GM18861 (cell line): ENCODE data around the gene KCNA10.

Experiments
- ATAC-seq: cut with Tn5 transposase; IDR thresholded peaks from one replicate; pipeline ENCODE4 v1.9.1; 2021; ENCODE audit not compliant: unreplicated experiment

Gene KCNA10

DNA sequence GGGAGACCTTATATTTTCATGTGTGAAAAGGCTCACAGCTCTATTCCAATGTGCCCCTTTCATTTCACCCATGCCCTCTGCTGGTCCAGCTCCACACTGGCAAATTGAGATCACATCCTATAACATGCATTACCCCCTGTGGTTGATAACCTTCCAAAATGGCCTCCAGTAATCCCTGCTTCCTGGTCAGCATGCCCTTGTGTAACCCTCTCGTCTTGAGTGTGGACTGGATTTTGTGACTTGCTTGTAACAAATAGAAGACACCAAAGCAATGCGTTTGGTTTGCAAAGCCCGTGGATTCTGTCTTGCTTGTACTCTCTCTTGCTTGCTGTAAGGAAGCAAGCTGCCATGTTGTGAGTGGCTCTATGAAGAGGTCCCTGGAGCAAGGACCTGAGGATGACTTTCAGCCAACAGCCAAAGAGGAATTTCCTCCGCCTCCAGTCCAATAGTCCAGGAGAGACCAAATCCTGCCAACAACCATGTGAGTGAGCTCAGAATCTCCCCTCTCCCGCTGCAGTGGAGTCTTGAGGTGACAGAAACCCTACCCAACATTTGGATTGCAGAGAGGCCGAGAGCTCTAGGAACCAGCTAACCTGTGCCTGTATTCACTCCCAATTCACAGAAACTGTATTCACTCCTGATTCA is 17.4 kb downstream of the KCNA10 start:
- no peak for ATAC-seq

DNA sequence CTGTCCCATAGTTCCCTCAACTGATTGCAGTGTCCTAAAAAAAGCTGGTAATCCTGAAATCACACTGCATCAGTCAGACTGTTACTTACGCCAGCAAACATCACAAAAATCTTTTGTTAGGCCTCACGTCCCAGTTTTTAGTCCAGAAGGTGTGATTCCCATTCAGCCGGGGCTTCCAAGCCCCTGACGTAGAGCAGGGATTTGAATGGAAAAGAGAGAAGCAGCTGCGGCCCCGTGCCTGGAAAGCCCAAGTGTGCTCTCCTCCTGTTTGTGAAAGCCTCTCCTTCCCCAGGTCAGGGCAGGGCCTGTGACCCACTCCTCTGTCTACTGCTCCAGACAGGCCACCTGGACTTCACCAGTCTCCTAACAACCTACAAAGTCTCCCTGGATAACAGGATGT is 20.7 kb downstream of the KCNA10 start:
- no peak for ATAC-seq

DNA sequence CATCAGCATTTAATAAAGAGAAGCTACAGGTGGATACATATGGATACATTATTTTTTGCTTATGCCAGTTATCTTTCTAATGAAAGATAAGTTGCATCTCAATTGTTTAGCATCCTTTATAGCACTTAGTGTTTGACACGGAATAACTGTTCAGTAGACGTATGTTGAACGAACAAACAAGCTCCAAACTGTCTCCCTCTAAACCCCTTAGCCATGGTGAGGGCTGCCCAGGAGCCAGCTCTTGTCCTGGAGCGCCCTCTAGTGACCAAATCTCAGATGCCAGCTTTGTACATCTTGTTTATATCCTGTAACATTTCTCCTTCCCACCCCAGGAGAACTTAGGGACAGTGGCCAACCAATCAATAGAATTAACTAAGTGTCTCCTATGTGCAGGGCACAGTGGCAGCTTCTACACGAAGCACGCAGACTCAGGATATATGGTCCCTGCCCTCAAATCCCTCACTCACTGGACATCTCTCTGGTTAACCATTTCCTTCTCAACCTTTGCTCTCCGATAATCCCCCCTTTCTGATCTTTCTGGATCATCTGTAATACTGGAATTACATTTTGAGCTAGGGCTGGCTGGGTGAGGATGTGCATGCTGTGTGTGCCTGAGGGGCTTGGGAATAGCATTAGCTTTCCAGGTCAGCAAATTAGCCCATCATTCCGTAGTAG is 22.9 kb downstream of the KCNA10 start:
- no peak for ATAC-seq

DNA sequence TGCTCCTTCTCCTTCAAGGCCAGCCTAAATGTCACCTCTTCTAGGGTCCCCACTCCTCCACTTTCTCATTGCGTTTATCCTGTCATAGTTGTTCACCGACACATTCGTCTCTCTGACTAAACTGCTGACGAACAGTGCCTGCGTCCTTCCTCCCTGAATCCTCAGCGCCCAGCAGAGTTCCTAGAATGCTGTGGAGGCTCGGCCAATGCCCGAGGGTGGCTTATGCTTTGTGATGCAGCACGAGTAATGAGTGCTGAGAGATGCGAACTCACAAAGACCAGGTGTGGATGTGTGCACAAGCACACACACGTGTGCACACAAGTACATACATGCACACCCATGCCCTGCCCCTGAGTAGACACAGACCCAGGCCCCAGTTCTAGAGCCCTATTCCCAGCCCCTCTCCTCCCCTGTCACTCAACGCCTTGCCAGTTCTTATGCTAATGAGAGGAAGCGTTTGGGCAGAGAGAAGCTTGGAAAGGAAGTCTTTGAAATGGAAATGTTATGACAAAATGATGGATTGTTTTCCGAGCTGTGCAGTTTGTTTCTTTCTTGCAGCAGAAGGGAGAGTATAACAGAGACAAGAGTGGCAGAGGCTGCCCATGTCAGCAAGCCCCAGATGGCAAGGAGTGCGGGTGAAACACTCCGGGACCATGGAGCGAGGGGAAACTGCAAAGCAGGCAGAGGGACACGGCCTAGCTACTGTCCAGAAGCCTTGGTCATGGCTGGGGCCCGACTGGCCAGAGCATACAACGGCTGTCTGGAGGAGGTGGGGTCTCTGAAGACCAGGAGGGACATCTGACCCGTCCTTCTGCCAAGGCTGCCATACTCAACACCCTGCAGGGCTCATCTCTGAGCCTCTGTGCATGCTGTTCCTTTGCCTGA is 24.2 kb downstream of the KCNA10 start:
- no peak for ATAC-seq

DNA sequence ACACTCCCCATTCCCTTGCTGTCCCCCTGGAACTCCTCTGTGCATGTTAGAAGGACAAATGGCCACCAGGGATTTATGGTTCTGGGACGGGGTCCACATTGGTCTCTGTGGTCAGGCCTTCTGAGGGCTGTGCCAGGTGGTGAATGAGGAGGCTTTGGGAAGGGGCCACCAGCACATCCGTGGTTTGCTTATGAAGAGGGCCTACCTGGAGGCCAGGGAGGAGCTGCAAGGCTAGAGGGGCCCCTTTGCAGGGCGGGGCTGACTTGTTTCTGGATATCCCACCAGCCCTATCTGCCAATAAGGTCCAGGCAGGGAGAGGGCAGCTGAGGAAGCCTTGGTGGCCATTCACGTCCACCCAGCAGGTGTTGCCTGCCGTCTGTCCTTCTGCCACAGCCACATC is 24.9 kb downstream of the KCNA10 start:
- ATAC-seq = no peak

DNA sequence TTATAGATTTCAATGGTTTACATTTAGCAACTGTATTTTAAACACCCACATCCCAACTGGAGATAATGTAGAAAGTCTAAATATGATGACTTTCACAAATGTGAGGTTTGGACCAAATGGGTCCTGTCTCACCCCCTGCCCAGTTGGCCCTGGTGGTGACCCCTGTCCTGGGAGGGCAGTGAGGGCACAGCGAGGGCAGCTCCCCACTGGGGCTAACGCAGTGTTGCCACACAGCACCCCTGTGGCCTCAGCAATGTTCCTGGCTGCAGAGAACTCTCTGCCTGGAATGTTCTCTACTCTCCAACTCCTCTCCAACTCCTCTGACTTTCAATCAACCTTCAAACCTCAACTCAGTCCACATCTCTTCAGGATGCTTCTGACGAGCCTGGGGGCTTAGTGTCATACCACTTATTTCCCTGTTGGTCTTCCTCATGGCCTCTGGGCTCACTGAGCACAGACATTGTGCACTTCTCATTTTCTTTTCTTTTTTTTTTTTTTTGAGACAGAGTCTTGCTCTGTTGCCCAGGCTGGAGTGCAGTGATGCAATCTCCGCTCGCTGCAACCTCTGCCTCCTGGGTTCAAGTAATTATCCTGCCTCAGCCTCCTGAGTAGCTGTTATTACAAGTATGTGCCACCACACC is 25.8 kb downstream of the KCNA10 start:
- ATAC-seq = no peak

DNA sequence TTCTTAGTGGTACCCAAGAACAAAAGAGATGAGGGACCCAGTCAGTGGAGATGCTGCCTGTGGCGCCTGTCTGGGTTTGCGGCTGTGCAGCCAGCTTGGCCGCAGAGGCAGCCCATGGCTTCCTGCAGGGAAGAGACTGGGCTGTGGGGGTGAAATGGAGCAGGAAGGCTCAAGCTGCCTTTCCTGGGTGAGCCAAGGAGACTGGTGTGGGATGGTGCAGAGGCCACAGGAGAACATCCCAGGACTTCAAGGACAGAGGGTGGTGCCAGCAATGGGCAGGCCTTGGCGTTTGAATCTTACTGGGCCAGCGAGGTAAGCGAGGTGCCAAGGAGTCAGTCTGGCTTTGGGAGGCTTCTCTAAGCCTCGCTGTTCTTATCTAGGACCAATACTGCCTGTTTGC is 26.4 kb downstream of the KCNA10 start:
- no peak for ATAC-seq

DNA sequence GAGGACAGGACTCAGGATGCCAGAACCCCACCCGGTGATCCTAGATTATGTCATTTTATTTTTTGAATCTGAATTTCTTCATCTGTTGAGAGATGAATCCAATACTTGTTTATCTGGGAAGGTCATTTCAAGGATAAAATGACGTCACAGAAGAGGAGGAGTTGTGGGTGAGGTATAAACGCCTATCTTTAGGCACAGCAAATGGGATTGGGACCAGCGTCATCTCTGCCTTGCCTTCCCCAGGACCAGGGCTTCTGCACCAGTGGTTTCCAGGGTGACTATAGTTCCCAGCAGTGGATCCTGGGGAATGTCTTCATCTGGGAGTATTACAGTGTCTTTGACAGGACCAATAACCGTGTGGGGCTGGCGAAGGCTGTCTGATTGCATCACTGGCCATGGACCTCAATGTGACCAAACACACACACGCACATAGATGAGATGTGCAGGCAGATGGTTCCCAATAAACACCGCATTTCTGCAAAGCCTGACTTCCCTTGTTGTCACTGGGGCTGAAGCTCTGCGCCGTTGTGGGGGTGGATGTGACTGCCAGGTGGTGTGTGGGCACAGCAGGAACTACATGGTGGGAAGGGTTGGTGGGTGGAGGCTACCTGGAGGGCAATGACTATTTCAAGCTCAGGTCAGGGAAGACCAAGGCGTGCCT is 28.1 kb downstream of the KCNA10 start:
- no peak for ATAC-seq

DNA sequence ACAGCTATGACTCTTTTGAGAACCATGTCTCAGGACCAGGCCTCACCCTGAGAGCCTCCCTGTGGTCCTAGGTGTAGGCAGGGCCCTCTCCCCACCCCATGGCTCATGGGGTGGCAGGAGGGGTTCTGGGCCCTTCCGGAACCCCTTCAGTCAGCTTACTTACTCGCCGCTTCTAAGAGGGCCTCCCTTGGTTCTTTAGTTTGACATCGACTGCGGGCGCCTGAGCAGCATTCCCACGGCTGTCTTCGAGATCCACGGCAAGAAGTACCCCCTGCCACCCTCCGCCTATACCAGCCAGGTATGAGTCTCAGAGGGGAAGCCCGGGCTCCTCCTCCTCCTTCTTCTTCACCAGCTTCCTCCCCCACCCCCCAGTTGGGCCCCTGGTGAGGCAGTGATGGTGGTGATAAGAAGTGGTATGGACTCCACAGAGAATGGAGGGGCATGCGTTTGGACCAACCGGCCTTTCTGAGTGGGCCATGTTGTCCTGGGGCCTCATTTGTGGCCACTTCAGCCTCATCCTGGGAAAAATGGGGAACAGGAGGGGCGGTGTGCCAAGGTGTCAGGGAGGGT is 28.9 kb downstream of the KCNA10 start:
- ATAC-seq = no peak

DNA sequence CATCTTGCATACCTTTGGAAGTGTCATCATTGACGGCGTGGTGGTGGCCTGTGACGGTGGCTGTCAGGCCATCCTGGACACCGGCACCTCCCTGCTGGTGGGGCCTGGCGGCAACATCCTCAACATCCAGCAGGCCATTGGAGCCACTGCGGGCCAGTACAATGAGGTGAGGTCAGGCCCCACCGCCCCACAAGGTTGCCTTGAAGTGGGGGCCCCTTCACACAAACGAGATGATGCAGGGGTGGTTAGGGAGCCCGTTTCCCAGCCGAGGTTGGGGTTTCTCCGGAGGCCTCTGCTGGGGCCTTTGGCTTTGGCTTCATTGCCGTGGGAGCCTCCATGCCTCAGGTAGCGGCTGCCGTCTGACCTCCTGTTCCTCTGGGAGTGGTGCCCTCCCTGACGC is 29.6 kb downstream of the KCNA10 start:
- ATAC-seq = no peak

DNA sequence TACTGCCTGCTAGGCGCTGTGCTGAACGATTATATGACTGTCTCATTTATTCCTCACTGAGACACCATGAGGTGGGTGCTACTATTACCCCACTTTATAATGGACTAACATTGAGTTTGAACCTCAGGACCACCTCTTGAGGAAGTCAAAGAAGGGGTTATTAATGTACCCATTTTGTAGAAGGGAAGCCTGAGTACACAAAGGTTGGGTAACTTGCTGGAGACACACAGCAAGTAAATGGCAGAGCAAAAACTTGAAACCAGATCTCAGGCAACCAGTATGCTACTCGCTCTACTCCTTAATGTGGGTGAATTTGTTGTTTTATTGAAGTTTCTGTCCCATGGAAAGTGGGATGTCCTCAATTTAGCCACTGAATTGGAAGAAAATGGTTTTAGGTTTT is 30.1 kb downstream of the KCNA10 start:
- no peak for ATAC-seq

DNA sequence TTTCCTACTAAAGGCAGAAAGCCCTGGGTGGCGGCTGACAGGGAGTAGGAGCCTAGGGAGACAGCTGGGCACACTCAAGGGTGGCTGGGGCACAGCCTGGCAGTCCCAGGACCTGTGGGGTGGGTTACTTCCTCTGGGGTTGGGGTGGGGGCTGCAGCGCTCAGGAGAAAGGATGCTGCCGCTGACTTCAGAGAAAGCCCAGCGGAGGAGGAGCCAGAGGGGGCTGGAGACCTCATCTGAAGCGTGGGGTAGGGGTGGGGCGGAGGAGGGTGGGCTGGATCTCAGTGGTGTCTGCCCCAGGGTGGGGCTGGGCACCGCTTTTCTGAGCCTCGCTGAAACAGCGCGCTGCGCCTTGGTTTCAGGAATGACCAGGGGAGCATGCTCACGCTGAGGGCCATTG is 30.8 kb downstream of the KCNA10 start:
- ATAC-seq = no peak

DNA sequence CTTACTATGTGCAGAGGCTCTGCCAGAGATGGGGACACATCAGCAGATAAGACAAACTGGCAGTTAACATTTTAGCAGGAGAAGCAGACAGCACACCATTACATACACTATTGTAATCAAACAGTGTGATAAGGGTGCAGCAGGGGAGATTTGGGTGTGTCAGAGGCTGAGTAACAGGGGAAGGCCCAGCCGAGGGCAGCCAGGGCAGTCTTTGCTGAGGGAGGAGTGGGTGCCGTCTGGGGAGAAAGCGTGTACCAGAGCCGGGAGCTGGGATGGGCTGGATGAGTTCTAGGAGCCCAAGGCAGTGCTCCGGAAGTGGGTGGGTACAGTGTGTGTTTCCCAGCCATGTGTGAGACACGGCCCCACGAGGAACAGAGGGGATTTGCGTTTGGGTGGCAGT is 31.2 kb downstream of the KCNA10 start:
- no peak for ATAC-seq

DNA sequence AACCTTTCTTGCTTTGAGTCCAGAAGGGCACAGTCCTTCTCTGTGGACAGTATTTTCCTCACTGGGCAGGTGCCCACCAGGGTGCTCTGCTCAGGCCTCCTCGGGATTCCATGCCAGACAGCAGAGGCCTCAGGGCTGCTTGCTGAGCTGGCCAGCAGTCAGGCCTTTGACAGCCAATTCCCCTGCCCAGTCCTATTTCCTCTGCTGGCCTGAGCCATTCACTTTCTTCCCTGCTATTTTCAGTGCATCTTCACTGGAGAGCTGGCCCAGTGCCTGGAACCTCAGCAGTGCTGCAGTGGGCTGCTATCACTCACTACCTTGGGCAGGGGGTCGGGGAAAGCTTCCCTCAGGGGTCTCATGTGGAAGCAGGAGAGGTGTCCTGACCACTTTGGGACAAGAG is 33.2 kb downstream of the KCNA10 start:
- ATAC-seq = no peak

DNA sequence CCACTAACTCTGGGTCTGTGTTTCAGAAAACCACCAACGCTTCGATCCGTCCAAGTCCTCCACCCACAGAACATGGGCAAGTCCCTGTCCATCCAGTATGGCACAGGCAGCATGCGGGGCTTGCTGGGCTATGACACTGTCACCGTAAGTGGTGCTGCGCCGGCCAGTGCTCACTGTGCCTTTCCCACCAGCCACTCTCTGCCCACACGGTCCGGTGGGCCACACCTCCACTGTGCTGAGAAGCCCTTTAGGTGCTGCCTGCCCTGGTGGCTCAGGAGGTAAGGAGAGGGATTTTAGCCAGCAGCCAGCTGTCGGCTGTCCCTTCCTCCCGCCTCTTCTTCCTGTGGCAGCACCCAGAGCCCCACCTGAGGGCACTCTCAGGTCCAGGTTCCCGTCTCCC is 34.2 kb downstream of the KCNA10 start:
- ATAC-seq = no peak

DNA sequence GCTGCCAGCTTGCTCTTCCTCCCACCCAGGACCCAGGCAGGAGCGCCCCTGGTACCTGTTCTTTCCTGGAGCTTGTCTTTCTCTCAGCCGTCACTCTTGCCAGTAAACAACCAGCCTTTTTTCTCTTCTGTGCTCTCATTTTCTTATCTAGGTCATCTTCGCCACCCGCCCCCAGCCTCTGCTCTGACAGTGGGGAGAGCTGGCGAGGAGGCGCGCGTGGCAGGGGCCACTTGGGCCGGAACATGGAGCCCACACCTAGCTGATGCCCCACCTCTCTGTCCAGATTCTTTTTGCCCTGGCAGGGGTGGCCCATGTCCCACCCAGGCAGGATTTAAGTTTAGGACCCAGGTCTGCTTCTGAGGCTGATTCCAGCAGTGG is 35.7 kb downstream of the KCNA10 start:
- ATAC-seq = no peak

DNA sequence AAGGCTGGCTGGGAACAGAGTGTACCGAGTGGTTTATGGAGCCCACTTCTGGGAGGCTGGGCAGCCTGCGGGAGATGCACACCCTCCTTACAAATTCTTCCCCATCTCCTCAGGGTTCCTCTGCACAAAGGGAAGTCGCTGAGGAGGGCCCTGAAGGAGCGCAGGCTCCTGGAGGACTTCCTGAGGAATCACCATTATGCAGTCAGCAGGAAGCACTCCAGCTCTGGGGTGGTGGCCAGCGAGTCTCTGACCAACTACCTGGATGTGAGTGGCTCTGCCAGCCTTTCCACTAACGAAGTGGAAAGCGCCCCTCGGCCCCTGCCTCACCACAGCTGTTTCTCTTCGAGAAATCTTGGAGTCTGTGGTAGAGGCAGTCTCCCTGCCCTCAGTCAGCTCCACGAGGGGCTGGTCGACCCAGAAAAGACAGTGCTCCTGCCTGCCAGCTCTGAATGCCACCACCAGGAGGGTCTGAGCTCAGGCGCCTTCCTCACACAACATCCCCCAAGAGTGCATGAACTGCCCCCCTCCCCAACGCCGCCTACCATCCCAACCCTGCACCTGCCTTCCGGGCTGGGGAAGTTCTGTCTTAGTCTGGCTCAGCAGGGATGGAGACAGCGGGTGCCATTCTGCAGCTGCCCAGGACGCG is 36.2 kb downstream of the KCNA10 start:
- ATAC-seq = no peak

DNA sequence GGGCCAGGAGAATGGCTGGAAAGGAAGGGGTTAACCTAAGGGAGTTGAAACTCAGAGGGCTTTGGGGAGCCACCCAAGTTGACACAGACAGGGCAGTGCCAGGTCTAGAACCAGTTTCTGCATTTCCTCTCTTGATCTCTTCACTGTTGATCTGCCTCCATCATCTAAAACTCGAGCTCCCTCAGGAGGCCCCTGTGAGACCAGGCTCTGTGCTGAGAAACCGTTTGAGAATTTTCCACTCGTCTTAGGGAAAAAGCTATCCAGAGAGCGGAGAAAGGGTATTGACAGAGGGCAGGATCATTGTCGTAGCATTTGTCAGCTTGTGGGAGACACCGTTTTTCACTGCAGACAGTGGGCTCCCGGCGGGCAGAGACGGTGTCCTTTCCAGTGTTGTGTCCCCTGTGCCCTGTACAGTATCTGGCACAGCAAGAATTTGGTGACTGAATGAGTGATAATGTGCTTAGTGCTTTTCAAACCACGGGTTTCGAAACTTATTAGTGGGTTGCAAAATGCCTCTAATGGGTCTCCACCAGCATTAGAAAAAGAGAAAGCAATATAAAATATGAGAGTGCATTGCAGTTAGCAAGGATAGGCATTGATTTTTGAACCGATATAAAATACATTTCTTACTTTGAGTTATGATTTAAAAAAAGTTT is 36.9 kb downstream of the KCNA10 start:
- ATAC-seq = no peak

DNA sequence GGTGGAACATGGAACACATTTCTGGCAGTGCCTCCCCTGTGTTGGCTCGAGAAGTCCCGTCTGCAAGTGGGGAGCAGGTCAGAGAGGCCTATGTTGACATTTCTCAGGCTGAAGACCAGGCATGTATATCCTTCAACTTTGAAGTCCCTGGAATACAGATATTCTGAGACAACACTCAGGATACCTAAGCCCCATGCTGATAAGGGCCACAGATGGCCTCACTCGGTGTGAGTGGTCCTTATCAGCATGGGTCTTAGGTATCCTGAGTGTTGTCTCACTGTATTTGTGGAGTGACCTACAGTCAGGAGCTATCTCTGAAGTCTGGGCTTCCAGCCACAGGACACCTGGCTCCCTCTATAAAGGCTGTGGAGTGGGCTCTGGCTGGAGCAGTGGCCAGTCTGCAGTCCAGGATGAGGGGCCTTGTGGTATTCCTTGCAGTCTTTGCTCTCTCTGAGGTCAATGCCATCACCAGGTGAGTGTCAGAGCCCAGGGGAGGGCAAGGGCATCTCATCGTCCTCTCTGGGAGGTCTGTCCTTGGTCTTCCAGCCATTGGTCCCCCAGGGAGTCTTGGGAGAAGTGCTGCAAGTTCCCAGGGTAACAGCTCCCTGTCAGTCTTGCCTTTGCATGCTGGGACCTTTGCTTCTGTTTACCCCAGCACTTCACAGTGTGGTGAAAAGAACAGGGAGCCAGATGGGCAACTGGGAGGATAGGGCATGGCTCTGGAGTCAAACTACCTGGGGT is 38.4 kb downstream of the KCNA10 start:
- no peak for ATAC-seq
